Measurements from ENCODE around the gene PTPRN2. TPM values are rescaled to one million over a fixed set of nuclear protein-coding genes. Genes with fewer than 3 reads are reported as not detected.

The PTPRN2 gene
- total and polyA plus RNA-seq, 2 donors (not counting 1 experiment from before 2014, with no cell fraction given): 0.54 to 1.2 TPM

DNA sequence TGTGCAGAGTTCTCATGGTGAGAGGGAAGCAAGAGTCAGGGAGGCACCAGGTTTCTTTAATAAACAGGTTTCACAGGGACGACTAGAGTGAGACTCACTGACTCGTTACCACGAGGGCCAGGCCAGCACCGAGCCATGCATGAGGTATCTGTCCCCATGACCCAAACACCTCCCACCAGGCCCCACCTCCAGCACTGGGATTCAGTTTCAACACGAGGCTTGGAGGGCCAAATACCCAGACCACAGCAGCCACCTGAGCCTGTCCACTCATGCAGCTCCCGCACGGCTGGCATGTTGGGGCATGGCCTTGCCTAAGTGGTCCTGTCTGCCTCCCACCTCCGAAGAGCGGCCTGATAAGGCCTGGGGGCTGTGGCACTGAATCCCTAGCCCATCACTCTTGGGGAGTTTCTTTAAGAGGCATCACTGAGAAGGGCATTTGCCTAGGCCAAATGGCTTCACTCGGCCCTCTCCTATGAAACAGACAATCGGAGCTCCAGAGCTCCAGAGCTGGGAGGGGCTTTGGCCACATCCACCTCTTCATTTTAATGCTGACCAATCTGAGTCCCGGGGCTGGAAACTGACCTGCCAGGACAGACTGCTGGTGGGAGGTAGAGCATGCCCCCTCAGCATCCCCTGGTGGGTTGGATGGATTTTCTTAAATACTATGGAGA lies 1093.0 kb downstream of the PTPRN2 start:
- Histone ChIP-seq H3K27ac (ENCODE audit: insufficient read depth, low read length) (no peak overlapping the region), H4K20me1 (ENCODE audit: control insufficient read depth, extremely low read depth, insufficient read depth, low read length) (no peaks in the 10 kb centered on the region), H3K36me3 (ENCODE audit: control insufficient read depth, insufficient read depth, low read length) (no peaks in the 10 kb centered on the region)

GRCh38 chr7:157493776-157494175 lies 1093.8 kb downstream of the PTPRN2 start:
- no peaks in the 10 kb centered on the region for H3K79me2 ChIP-seq (ENCODE audit: control insufficient read depth, insufficient read depth, low read length)
- H3K9ac ChIP-seq (ENCODE audit: insufficient read depth, low read length): no peak overlapping the region
- no peaks in the 10 kb centered on the region for H3K4me1 ChIP-seq (ENCODE audit: control insufficient read depth, extremely low read depth, insufficient read depth, low read length)
- no peak overlapping the region for H3K4me3 ChIP-seq (replicated peaks in 1 of 4; ENCODE audit: control extremely low read depth in 1 of 4, insufficient read depth in 1 of 4, low read depth in 3 of 4, low read length in 4 of 4)
- H3K9me3 ChIP-seq (ENCODE audit: control insufficient read depth, insufficient read depth, low read depth, low read length): no peaks in the 10 kb centered on the region
- H4K20me1 ChIP-seq (ENCODE audit: control insufficient read depth, extremely low read depth, insufficient read depth, low read length): no peaks in the 10 kb centered on the region
- H2AFZ ChIP-seq (ENCODE audit: low read length): no peak overlapping the region
- no peak overlapping the region for H3K4me2 ChIP-seq (ENCODE audit: extremely low read depth, insufficient read depth, low read length)
- TF ChIP-seq, protein P1, sequence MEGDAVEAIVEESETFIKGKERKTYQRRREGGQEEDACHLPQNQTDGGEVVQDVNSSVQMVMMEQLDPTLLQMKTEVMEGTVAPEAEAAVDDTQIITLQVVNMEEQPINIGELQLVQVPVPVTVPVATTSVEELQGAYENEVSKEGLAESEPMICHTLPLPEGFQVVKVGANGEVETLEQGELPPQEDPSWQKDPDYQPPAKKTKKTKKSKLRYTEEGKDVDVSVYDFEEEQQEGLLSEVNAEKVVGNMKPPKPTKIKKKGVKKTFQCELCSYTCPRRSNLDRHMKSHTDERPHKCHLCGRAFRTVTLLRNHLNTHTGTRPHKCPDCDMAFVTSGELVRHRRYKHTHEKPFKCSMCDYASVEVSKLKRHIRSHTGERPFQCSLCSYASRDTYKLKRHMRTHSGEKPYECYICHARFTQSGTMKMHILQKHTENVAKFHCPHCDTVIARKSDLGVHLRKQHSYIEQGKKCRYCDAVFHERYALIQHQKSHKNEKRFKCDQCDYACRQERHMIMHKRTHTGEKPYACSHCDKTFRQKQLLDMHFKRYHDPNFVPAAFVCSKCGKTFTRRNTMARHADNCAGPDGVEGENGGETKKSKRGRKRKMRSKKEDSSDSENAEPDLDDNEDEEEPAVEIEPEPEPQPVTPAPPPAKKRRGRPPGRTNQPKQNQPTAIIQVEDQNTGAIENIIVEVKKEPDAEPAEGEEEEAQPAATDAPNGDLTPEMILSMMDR (conservative IDR thresholded peaks at IDR 0.05 in 1 of 2, IDR thresholded peaks at IDR 0.05 in 1 of 2; ENCODE audit: low read depth in 1 of 2, low read length in 2 of 2): no peak
- TF ChIP-seq EZH2 (IDR thresholded peaks at IDR 0.05; ENCODE audit: low read length, missing control alignments): no peak
- H3K27ac ChIP-seq (ENCODE audit: insufficient read depth, low read length): no peak overlapping the region
- no peak for DNase-seq (ENCODE audit: low read depth in 2 of 2)
- no peaks in the 10 kb centered on the region for H3K36me3 ChIP-seq (ENCODE audit: control insufficient read depth, insufficient read depth, low read length)
- no peaks in the 10 kb centered on the region for H3K27me3 ChIP-seq (ENCODE audit: control insufficient read depth, insufficient read depth, low read length)

More for the DNA sequence above, 1093.0 kb downstream of the PTPRN2 start:
- Histone ChIP-seq H3K27me3 (ENCODE audit: control insufficient read depth, insufficient read depth, low read length) (no peaks in the 10 kb centered on the region), H3K4me3 (replicated peaks in 1 of 4; ENCODE audit: control extremely low read depth in 1 of 4, insufficient read depth in 1 of 4, low read depth in 3 of 4, low read length in 4 of 4) (no peak overlapping the region), H3K4me1 (ENCODE audit: control insufficient read depth, extremely low read depth, insufficient read depth, low read length) (no peaks in the 10 kb centered on the region), H3K9ac (ENCODE audit: insufficient read depth, low read length) (no peak overlapping the region), H3K9me3 (ENCODE audit: control insufficient read depth, insufficient read depth, low read depth, low read length) (no peaks in the 10 kb centered on the region), H2AFZ (ENCODE audit: low read length) (no peak overlapping the region), H3K79me2 (ENCODE audit: control insufficient read depth, insufficient read depth, low read length) (no peaks in the 10 kb centered on the region), H3K4me2 (ENCODE audit: extremely low read depth, insufficient read depth, low read length) (no peak overlapping the region)
- TF ChIP-seq EZH2 (IDR thresholded peaks at IDR 0.05; ENCODE audit: low read length, missing control alignments): no peak
- TF ChIP-seq, protein P1 (conservative IDR thresholded peaks at IDR 0.05 in 1 of 2, IDR thresholded peaks at IDR 0.05 in 1 of 2; ENCODE audit: low read depth in 1 of 2, low read length in 2 of 2): no peak
- DNase-seq (ENCODE audit: low read depth in 2 of 2): no peak

GRCh38 chr7:157493017-157493416 lies 1094.6 kb downstream of the PTPRN2 start:
- Histone ChIP-seq H3K4me1 (ENCODE audit: control insufficient read depth, extremely low read depth, insufficient read depth, low read length) (no peaks in the 10 kb centered on the region), H3K9ac (ENCODE audit: insufficient read depth, low read length) (no peak overlapping the region), H3K4me3 (replicated peaks in 1 of 4; ENCODE audit: control extremely low read depth in 1 of 4, insufficient read depth in 1 of 4, low read depth in 3 of 4, low read length in 4 of 4) (no peak overlapping the region), H3K27ac (ENCODE audit: insufficient read depth, low read length) (no peak overlapping the region), H3K36me3 (ENCODE audit: control insufficient read depth, insufficient read depth, low read length) (no peaks in the 10 kb centered on the region), H3K9me3 (ENCODE audit: control insufficient read depth, insufficient read depth, low read depth, low read length) (no peaks in the 10 kb centered on the region), H3K79me2 (ENCODE audit: control insufficient read depth, insufficient read depth, low read length) (no peaks in the 10 kb centered on the region), H3K4me2 (ENCODE audit: extremely low read depth, insufficient read depth, low read length) (no peak overlapping the region), H4K20me1 (ENCODE audit: control insufficient read depth, extremely low read depth, insufficient read depth, low read length) (no peaks in the 10 kb centered on the region), H3K27me3 (ENCODE audit: control insufficient read depth, insufficient read depth, low read length) (no peaks in the 10 kb centered on the region), H2AFZ (ENCODE audit: low read length) (no peak overlapping the region)
- no peak for DNase-seq (ENCODE audit: low read depth in 2 of 2)
- no peak for TF ChIP-seq EZH2 (IDR thresholded peaks at IDR 0.05; ENCODE audit: low read length, missing control alignments)
- TF ChIP-seq, protein P1 (conservative IDR thresholded peaks at IDR 0.05 in 1 of 2, IDR thresholded peaks at IDR 0.05 in 1 of 2; ENCODE audit: low read depth in 1 of 2, low read length in 2 of 2): no peak

Data from fibroblast of lung (primary cell).